ENCODE measurements around the gene DDA1.

The DDA1 gene

GRCh38 chr19:17292301-17293074 is 16.9 kb upstream of the DDA1 start (continued):
- no peak for TF ChIP-seq ZNF280C (tag by site-specific recombination; IDR thresholded peaks at IDR 0.05)
- no peak for TF ChIP-seq INSM2 (tag by site-specific recombination; IDR thresholded peaks at IDR 0.05)
- no peak for TF ChIP-seq ZNF121 (tag by site-specific recombination; IDR thresholded peaks at IDR 0.05)
- TF ChIP-seq ZNF394 (tag by site-specific recombination; IDR thresholded peaks at IDR 0.05; ENCODE audit: borderline replicate concordance) = no peak
- TF ChIP-seq KLF17 (tag by site-specific recombination; IDR thresholded peaks at IDR 0.05) = no peak
- no peak for TF ChIP-seq ZNF146 (tag by site-specific recombination; IDR thresholded peaks at IDR 0.05)
- TF ChIP-seq KLF8 (tag by site-specific recombination; IDR thresholded peaks at IDR 0.05) = no peak; the same call in 1 of the 2 replicates
- TF ChIP-seq ZNF2 (tag by site-specific recombination; IDR thresholded peaks at IDR 0.05) = peak; percentile 20; the same call in 1 of the 2 replicates
- TF ChIP-seq ELK4 (IDR thresholded peaks at IDR 0.05; ENCODE audit: borderline replicate concordance, low read depth, low read length) = no peak
- TF ChIP-seq ZIC2 (tag by site-specific recombination; IDR thresholded peaks at IDR 0.05) = no peak
- 0 out of 2 replicates have a peak, but pooled peaks have one; percentile 31 for TF ChIP-seq ZNF600 (tag by site-specific recombination; IDR thresholded peaks at IDR 0.05)
- TF ChIP-seq GLI2 (tag by site-specific recombination; IDR thresholded peaks at IDR 0.05; ENCODE audit: borderline replicate concordance, low read depth) = no peak
- no peak for TF ChIP-seq ZNF670 (tag by site-specific recombination; IDR thresholded peaks at IDR 0.05; ENCODE audit: low read depth)
- TF ChIP-seq ZXDB (tag by site-specific recombination; IDR thresholded peaks at IDR 0.05) = no peak
- TF ChIP-seq ZNF513 (tag by site-specific recombination; IDR thresholded peaks at IDR 0.05) = no peak
- no peak for TF ChIP-seq ZNF266 (tag by site-specific recombination; IDR thresholded peaks at IDR 0.05; ENCODE audit: low read depth)
- peak; percentile 99 for TF ChIP-seq ZNF792 (tag by site-specific recombination; IDR thresholded peaks at IDR 0.05)
- no peak for TF ChIP-seq ZBTB1 (tag by site-specific recombination; IDR thresholded peaks at IDR 0.05)

GRCh38 chr19:17293605-17294004 is 15.8 kb upstream of the DDA1 start:
- Histone ChIP-seq H3K9me3 (ENCODE audit: control insufficient read depth, insufficient read depth, low read depth, low read length) (no peaks in the 10 kb centered on the region), H3K4me3 (ENCODE audit: low read depth, low read length) (no peak overlapping the region), H3K4me1 (ENCODE audit: control insufficient read depth, insufficient read depth, low read length) (no peaks in the 10 kb centered on the region), H3K36me3 (ENCODE audit: control insufficient read depth in 2 of 2, insufficient read depth in 1 of 2, low read length in 2 of 2) (peaks cover 0 to 37% of the 10 kb centered on the region in 2 experiments; a peak in 2 of 3 replicates), H3K27ac (ENCODE audit: extremely low read depth, low read depth, low read length) (no peak overlapping the region)
- ChIA-PET POLR2A (interaction anchor here (0.8 to 1.4 kb wide), 2 partner anchors 12 to 40 kb away, joined by 3 to 8 read pairs; partner anchors contain the start of gene MRPL34), CTCF (interaction anchor here (0.6 to 1.8 kb wide), 5 partner anchors 10 to 137 kb away, joined by 3 to 9 read pairs (median 4); partner anchors contain the start of genes ABHD8 and MRPL34)
- TF ChIP-seq ZNF549 (tag by site-specific recombination; IDR thresholded peaks at IDR 0.05) (no peak), ZNF664 (tag by site-specific recombination; IDR thresholded peaks at IDR 0.05) (no peak), ZNF626 (tag by site-specific recombination; IDR thresholded peaks at IDR 0.05) (no peak), SP3 (tag by site-specific recombination; IDR thresholded peaks at IDR 0.05) (no peak), ZBTB21 (tag by site-specific recombination; IDR thresholded peaks at IDR 0.05) (no peak), ZNF114 (tag by site-specific recombination; IDR thresholded peaks at IDR 0.05) (no peak), HIC1 (tag by site-specific recombination; IDR thresholded peaks at IDR 0.05) (no peak)

All from HEK293 (cell line).